Measurements from ENCODE around the gene PFKFB4. TPM values are rescaled to one million over a fixed set of nuclear protein-coding genes. Genes with fewer than 3 reads are reported as not detected.

PFKFB4 gene
- total and polyA plus RNA-seq, 2 of the 8 experiments (the other 6 are each of a cell fraction or from before 2014, with no cell fraction given), result 10.7 to 20.1 TPM

DNA sequence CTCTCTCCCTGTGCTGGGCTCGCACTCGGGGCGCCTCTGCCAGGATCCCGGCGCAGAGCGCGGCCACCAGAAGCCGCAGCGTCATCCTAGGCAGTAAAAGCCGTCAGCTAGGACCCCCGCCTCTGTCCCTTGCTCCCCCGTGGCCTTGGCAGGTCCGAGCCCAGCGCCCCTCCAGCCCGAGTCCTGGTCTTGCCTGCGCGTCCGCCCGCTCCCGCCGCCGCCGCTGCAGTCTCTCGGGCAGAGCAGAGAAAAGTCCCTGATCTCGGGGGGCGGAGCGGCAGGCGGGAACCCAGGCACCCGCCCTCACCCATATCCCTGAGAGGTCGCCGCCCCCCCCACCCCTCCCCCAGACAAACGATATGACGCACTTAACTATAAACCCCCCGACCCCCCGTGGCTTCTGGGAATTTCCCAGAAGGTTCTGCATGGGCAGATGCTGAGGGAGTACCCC is 38.5 kb upstream of the PFKFB4 start, which contains the start of gene COL7A1 (continued):
- TF ChIP-seq TBP (IDR thresholded peaks at IDR 0.05; ENCODE audit: low read depth, low read length) (peak; percentile 49; the same call in 1 of the 2 replicates), BACH1 (IDR thresholded peaks at IDR 0.05; ENCODE audit: low read length) (no peak), CHD1 (IDR thresholded peaks at IDR 0.05; ENCODE audit: low read depth, low read length) (no peak), RFX5 (IDR thresholded peaks at IDR 0.05; ENCODE audit: borderline replicate concordance, low read depth, low read length) (no peak), NRF1 (IDR thresholded peaks at IDR 0.05; ENCODE audit: low read depth, low read length) (no peak), NANOG (IDR thresholded peaks at IDR 0.05; ENCODE audit: insufficient read depth, low read depth, low read length, poor library complexity, severe bottlenecking) (no peak)

All from H1 (cell line).